Neural crest cell (in vitro differentiated cells): Measurements from ENCODE around the gene LETM1. TPM values are rescaled to one million over a fixed set of nuclear protein-coding genes. Genes with fewer than 3 reads are reported as not detected.

Experiments used
- DNase-seq: peaks from one replicate; pipeline ENCODE4 v3.0.0; 2021; ENCODE audit warnings: low read depth, mixed read lengths, low spot score
- H3K27ac Mint-ChIP-seq: one replicate; pipeline ENCODE4 v1.8.0; 2021; ENCODE audit warnings: mild to moderate bottlenecking, mixed read lengths; ENCODE audit not compliant: unreplicated experiment
- H3K27me3 Mint-ChIP-seq: 2 replicates; pipeline ENCODE4 v1.8.0; 2021; ENCODE audit warnings: low read depth, mild to moderate bottlenecking, mixed read lengths
- H3K36me3 Mint-ChIP-seq: 2 replicates; pipeline ENCODE4 v1.8.0; 2021; ENCODE audit warnings: low read depth, mild to moderate bottlenecking, mixed read lengths
- H3K4me1 Mint-ChIP-seq: 2 replicates; pipeline ENCODE4 v1.8.0; 2021; ENCODE audit warnings: mixed read lengths
- H3K4me3 Mint-ChIP-seq: one replicate; pipeline ENCODE4 v1.8.0; 2021; ENCODE audit warnings: mild to moderate bottlenecking, mixed read lengths
- H3K9me3 Mint-ChIP-seq: 2 replicates; pipeline ENCODE4 v1.8.0; 2021; ENCODE audit warnings: mixed read lengths
- CTCF ChIP-seq: fragments of 200-600 bp; sonication (generic); conservative IDR thresholded peaks from 2 replicates; pipeline ENCODE4 v1.5.0; 2021; ENCODE audit warnings: antibody characterized with exemption, mild to moderate bottlenecking
- total RNA-seq: library from RNA; stranded (reverse); gene quantifications from 2 replicates; pipeline ENCODE4 v1.2.1, GENCODE V29; 2021

LETM1 gene
- total RNA-seq, 1 donor from 2014 or later, result 60.6 TPM

DNA sequence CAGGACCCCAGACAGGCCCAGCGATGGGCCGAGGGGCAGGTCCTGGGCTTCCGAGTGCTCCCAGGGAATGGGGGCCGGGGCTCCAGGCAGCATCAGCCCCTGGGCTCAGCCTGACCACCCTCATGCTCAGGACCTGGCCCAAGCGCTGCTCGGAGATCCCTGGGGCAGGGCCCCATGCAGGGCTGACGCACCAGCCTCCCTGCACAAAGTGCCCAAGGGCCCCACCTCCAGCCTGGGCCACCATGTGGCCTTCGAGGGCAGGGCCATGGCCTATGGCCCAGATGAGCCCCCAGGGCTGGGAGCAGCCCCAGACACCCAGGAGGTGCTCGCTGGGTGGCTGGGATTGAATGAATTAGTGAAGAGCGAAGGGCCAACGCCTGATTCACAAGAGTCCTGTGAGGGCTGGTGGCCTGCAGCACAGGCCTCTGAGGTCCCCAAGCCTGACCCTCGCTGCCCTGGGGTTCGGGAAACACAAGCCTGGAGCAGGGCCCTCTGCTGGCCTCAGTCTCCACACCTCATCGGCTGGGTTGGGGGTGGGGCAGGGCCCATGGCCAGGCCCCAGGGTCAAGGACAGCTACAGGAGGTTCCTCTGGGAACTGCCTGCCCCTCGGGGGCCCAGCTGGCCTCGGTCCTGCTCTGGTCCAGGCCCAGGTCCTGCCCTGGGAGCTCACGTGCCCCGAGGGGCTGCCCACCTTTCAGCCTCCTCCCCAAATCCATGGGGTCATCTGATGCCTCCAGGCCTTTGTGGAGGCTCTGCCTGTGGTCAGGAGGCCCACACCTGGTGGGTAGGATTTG lies 76.2 kb downstream of the LETM1 start:
- Mint-ChIP-seq H3K9me3 (no peaks in the 10 kb centered on the region), H3K4me3 (no peak overlapping the region), H3K4me1 (peaks cover 30% of the 10 kb centered on the region), H3K27me3 (peaks cover 2% of the 10 kb centered on the region), H3K36me3 (no peaks in the 10 kb centered on the region), H3K27ac (no peak overlapping the region)
- TF ChIP-seq CTCF, result no peak
- DNase-seq, result no peak

DNA sequence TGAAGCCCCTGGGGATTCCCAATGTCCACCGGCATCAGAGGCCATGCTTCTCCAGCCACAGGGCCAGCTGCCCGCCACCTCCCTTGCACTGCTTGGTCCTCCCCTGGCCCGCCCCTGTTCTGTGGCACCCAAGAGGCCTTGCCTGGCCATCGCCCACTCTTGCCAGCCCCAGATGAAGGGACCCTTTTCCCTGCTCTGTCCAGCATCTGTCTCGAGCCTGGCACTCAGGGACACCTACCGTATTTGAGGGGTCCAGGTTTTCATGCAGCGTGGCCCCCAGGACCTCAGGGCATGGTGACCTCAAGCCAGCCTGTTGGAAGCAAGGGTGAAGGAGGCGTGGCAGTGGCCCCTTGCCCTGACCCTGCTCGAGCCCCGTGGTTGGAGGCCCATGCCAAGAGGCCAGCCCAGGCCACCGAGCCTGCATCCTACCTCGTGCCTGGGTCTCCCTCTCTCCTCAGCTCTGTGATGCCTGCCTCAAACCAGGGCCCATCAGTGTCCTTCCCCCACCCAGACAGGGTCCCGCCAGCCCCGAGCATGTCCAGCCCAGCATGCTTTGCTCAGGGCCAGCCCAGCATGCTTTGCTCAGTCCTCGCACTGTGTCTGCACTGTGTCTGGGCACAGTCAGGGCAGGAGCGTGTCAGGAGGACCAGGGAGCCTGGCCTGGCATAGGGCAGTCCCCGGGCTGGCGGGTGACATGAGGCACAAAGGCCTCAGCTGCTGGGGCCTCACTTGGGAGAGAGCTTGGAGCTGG lies 77.1 kb downstream of the LETM1 start:
- peak overlapping the region; percentile 51 for H3K4me3 Mint-ChIP-seq
- H3K27ac Mint-ChIP-seq, result peak overlapping the region; percentile 62
- no peak for TF ChIP-seq CTCF
- H3K9me3 Mint-ChIP-seq, result no peaks in the 10 kb centered on the region
- no peaks in the 10 kb centered on the region for H3K36me3 Mint-ChIP-seq
- peaks cover 30% of the 10 kb centered on the region for H3K4me1 Mint-ChIP-seq
- DNase-seq, result no peak
- peaks cover 2% of the 10 kb centered on the region for H3K27me3 Mint-ChIP-seq

- peak; percentile 88 for DNase-seq
- peak; percentile 56 for TF ChIP-seq CTCF
- Mint-ChIP-seq H3K36me3 (no peaks in the 10 kb centered on the region), H3K4me1 (peaks cover 30% of the 10 kb centered on the region), H3K27me3 (peaks cover 2% of the 10 kb centered on the region), H3K4me3 (peak overlapping the region; percentile 73), H3K9me3 (no peaks in the 10 kb centered on the region), H3K27ac (peak overlapping the region; percentile 62)
These were observed 77.9 kb downstream of the LETM1 start for GRCh38 chr4:1777822-1778641.

GRCh38 chr4:1776521-1777161 lies 79.3 kb downstream of the LETM1 start:
- Mint-ChIP-seq H3K4me3 (no peak overlapping the region), H3K4me1 (peaks cover 30% of the 10 kb centered on the region), H3K9me3 (no peaks in the 10 kb centered on the region), H3K27me3 (peaks cover 2% of the 10 kb centered on the region), H3K27ac (peak overlapping the region; percentile 50), H3K36me3 (no peaks in the 10 kb centered on the region)
- DNase-seq, result no peak
- no peak for TF ChIP-seq CTCF
